Erythroblast (primary cell): ENCODE results near the gene AFF3.

Source experiments
- GATA1 ChIP-seq: IDR thresholded peaks from 2 replicates; pipeline ENCODE4 v1.6.1; 2011; ENCODE audit warnings: low read depth, mild to moderate bottlenecking, control low read depth, low read length, moderate library complexity
- POLR2A ChIP-seq: IDR thresholded peaks from 2 replicates; pipeline ENCODE4 v1.6.1; 2011; ENCODE audit warnings: mild to moderate bottlenecking, low read length

- TF ChIP-seq POLR2A = no peak
- TF ChIP-seq GATA1 = no peak
Measured at GRCh38 chr2:99631700-99632099, 510.7 kb downstream of the AFF3 start.
